HG03159 (cell line): ENCODE measurements around the gene ZNF48.

ENCODE experiments used
- ATAC-seq: cut with Tn5 transposase; IDR thresholded peaks from one replicate; pipeline ENCODE4 v1.9.1; 2021; ENCODE audit warnings: mild to moderate bottlenecking, moderate library complexity; ENCODE audit not compliant: unreplicated experiment

ZNF48 gene

GRCh38 chr16:30395155-30395991 is at the start of gene ZNF48:
Gene ZNF48 (plus strand): TSS chr16:30395420. CDS start chr16:30395795, 375 bp downstream.
- peak; percentile 65 for ATAC-seq

GRCh38 chr16:30346286-30346685 is 48.9 kb upstream of the ZNF48 start:
- no peak for ATAC-seq

GRCh38 chr16:30348113-30348512 is 47.1 kb upstream of the ZNF48 start:
- no peak for ATAC-seq

GRCh38 chr16:30348929-30349328 is 46.3 kb upstream of the ZNF48 start:
- ATAC-seq: no peak

- ATAC-seq: no peak
These were observed 45.5 kb upstream of the ZNF48 start for GRCh38 chr16:30349675-30350074.

GRCh38 chr16:30350134-30350871 is 44.9 kb upstream of the ZNF48 start:
- ATAC-seq: no peak

- no peak for ATAC-seq
These were observed 44.2 kb upstream of the ZNF48 start for GRCh38 chr16:30351001-30351441.

GRCh38 chr16:30351586-30352419 is 43.4 kb upstream of the ZNF48 start:
- ATAC-seq: no peak

- ATAC-seq: no peak
These were observed 42.5 kb upstream of the ZNF48 start for GRCh38 chr16:30352488-30353401.

- ATAC-seq: no peak
These were observed 41.6 kb upstream of the ZNF48 start for GRCh38 chr16:30353438-30354129.

- ATAC-seq: peak; percentile 5
These were observed 40.6 kb upstream of the ZNF48 start for GRCh38 chr16:30354423-30355143.

- ATAC-seq: peak; percentile 54
These were observed 39.9 kb upstream of the ZNF48 start, which contains the start of gene CD2BP2 for GRCh38 chr16:30355144-30355953. Gene CD2BP2 (minus strand): TSS chr16:30355308. CDS start chr16:30354681, 627 bp downstream.

- ATAC-seq: peak; percentile 3
These were observed 39.3 kb upstream of the ZNF48 start for GRCh38 chr16:30355954-30356308.

GRCh38 chr16:30356401-30357084 is 38.7 kb upstream of the ZNF48 start:
- ATAC-seq: no peak

GRCh38 chr16:30357085-30357714 is 38.0 kb upstream of the ZNF48 start:
- no peak for ATAC-seq

- ATAC-seq: no peak
These were observed 37.3 kb upstream of the ZNF48 start for GRCh38 chr16:30357715-30358576.
